ENCODE results near the gene TVP23A.
"Not testable (repeated sequence)": the region's sequence is repeated elsewhere in the genome, so short reads cannot be mapped to it uniquely, and the experiment has no call there.

Gene TVP23A

DNA sequence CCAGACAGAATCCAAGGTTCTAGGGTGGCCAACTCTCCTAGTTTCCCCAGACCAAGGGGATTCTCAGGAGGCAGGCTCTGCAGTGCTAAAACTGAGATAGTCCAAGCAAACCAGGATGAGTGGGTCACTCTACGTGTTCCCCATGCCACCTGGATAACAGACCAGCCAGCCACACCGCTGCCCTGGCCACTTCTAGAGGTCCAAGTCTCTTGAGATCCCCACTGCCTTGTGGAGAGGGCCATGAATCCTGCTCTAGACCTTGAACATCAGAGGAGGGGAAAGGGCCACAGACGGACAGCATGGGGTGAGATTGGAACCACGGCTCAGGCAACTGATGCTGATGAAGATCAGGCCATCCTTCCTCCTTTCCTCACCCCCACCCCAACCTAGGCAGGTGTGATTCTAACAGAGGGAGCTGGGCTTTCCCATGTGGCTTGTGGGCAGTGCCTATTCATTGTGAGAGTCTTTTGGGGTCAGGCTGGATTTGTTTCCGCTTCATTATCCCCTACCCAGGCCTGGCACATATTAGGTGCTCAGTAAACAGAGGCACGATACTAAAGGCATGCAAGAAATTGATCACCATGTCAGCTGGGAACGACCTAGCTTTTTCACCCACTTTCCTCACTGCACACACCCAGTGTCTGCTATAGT lies 16.8 kb upstream of the TVP23A start:
- DNase-seq = no peak

DNA sequence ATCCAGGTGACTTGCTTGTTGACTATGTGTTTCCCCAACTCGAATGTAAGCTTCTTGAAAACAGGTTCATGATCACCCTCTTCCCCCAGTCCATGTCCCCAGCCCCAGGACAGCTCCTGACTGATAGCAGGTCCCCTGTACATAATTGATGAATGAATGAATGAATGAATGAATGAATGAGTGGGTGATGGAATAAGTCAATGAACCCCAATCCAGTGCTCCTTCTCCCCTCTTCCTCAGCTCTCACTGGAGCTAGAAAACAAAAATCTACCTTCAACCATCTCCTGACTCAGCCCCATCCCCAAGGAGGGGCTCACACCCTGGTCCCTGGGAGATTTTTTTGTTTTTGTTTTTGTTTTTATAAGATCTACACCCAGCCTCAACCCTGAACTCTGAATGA lies 16.2 kb upstream of the TVP23A start:
- no peak for DNase-seq

DNA sequence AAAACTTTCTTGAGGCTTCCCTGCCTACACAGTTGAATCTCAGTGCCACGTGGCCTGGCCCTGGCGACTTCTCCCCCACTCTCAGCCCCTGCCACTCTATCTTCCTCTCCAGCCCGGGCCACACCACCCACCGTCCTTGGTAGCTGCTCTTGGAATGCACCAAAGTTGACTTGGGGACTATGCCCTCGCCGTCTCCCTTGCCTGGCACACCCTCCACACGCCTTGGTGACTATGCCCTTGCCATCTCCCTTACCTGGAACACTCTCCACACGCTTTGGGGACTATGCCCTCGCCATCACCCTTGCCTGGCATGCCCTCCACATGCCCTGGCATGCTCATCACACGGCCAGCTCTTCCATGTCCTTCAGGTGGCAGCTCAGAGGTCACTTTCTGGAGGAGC lies 15.5 kb upstream of the TVP23A start:
- no peak for DNase-seq

DNA sequence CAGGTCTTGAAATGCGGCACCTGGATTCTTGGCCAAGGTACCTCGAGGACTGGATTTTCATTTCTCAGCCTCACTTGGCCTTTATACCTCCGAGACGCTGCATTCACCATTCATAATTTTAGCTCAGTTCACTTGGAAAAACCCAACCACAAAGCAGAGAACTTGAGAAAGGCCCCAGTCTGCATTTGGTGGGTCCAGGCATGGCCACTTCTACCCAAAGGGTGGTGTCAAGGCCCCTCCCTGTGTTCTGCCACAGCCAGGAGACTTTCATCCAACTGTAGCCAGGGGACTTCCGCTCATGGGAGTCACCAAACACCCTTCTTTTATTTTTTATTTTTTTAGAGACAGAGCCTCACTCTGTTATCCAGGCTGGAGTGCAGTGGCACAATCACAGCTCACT lies 14.7 kb upstream of the TVP23A start:
- no peak for DNase-seq

DNA sequence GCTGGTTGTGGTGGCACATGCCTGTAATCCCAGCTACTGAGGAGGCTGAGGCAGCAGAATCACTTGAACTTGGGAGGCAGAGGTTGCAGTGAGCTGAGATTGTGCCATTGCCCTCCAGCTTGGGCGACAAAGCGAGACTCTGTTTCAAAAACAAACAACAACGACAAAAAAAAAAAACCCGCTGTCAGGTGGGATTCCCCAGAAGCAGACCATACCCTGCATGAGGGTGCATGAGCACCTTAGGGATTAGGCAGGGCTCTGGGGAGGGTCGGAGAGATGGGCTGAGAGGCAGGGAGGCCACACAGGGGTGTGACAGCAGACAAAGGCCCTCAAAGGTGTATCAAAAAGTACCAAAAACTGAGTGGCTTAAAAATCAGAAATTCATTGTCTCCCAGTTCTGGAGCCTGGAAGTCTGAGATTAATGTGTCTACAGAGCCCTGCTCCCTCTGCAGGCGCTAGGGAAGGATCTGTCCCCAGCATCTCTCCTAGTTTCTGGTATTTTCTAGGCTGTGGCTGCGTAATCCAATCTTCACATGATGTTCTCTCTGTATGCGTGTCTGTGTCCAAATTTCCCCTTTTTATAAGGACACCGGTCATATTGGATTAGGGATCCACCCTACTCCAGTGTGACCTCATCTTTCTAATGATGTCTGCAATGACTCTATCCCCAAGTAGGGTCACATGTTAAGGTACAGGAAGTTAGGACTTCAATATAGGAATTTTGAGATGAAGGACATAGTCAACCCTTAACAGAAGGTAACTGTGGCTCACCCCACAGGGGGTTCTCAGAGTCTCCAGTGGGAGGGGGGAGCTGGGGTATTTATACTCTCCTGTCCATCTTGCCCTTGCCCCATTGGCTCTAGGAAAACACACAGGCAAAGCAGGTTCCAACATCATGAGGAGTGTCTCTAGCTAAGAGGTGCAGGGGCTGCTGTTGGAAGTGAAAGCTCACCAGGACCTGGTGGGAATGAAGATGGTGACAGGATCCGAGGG lies 13.6 kb upstream of the TVP23A start:
- DNase-seq = no peak

DNA sequence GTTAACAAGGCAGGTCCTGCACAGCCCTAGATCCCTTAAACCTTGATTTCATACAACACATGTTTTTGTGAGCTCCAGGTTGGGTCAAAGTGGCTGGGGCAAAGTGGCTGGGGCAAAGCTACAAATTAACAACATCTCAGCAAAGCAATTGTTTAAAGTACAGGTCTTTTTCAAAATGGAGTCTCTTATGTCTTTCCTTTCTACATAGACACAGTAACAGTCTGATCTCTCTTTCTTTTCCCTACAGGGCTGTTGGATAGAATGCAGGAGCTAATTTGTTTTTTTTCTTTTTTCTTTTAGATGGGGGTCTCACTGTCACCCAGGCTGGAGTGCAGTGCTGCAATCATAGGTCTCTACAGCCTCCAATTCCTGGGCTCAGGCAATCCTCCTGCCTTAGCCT lies 11.6 kb upstream of the TVP23A start:
- DNase-seq = not testable (repeated sequence)

DNA sequence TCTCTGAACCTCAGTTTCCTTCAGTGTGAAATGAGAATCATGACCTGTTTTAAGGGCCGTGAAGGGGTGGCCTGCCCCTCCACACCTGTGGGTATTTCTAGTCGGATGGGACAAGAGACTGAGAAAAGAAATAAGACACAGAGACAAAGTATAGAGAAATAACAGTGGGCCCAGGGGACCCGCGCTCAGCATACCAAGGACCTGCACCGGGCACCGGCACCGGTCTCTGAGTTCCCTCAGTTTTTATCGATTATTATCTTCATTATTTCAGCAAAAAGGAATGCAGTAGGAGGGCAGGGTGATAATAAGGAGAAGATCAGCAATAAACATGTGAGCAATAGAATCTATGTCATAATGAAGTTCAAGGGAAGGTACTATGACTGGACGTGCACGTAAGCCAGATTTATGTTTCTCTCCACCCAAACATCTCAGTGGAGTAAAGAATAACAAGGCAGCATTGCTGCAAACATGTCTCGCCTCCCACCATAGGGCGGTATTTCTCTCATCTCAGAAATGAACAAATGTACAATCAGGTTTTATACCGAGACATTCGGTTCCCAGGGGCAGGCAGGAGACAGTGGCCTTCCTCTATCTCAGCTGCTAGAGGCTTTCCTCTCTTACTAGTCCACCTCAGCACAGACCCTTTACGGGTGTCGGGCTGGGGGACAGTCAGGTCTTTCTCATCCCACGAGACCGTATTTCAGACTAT lies 10.9 kb upstream of the TVP23A start:
- DNase-seq = not testable (repeated sequence)

DNA sequence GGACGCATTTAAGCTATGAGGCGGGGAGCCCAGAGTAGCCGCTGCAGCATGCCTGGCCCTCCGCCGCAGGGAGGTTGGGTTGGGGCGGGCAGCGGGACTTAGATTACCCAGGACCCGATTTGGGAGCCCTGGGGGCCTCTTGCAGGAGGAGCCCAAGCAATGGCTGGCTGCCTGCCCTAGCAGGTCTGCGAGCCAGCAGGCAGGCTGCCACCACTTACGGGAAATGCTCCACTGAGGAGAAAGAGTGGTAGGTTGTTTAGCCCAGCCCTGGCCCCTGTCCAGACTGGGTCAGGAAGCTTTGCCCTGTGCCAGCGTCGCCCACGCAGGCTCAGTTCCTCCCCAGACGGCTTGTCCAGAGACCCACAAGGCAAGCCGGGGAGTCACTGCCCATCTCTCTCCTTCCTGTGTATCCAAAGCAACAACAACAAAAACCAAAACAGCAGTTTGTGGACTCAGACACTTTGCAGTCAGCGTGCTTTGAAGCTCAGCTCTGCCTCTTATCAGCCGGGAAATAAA lies 10.3 kb upstream of the TVP23A start:
- peak; percentile 65 for DNase-seq

DNA sequence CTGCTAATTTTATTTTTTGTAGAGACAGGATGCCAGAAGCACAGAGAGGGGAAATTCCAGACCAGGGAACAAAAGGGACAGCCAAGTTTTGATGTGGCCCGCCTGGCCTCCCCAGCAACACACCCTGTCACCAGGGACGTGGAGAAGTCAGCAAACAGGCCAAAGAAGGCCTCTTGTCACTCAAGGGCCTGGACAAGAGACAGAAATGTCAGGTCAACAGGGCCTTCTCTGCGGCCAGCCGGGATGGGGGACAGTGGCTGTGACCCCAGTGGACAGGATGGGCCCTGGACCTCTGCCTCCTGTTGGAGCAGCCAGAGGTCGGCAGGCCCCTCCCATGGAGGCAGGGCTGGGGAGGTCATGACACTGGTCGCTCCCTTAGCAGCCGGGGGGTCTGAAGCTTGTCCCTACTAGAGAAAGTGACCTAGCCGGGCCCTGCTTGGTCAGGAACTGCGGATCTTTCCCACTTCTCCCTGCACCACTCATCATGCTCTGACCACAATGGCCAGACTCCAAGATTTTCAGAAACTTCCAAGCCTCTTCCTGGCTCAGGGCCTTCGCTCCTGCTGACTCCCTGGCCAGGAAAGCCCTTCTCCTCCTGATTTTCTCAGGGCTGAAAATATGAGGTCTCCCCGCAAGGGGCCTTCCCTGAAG lies 9.2 kb upstream of the TVP23A start:
- peak; percentile 82 for DNase-seq

DNA sequence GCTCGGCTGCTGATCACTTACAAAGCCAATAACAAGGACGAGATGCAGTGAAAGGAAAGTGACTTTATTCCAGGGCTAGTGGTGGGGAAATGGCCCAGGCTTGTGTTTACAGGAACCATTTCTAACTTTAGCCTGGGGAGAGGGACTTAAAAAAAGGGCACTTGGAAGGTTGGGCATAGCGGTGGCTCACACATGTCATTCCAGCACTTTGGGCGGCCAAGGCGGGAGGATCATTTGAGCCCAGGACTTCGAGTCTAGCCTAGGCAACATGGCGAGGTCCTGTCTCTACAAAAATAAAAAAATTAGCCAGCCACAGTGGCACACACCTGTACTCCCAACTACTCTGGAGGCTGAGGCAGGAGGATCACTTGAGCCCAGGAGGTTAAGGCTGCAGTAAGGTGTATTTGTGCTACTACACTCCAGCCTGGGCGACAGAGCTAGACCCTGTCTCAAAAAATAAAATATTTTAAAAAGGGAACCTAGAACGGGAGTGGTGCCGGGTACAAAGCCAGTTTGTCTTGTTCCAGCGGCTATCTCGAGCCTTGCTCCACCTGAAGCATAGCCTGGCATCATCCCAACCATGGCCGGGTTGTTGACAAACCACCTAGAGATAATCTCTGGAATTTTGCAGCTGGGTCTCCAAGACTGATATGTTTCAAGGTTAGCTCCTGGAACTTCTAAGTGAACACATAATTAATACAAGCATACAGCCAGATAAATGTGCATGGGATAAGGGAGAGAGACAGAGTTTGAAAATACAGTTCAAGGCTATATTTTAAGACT lies 5.7 kb upstream of the TVP23A start:
- DNase-seq = no peak

DNA sequence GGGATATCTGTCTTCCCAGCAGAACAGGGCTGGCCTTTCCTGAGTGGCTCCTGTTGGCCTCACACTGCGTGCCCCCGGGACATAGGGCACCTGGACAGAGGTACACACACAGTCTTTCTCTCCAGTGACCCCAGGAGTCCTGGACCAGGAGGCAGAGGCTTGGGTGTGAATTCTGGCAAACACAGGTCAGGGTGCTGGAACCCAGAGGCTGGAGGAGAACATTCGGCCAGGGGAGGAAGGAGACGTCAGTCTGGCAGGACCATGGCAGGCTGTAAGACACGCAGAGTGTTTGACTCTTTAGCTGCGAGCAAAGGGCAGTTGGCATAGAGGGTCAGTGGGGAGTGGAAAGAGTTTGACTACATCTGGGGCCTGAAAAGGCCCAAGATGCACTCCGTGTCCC lies 4.1 kb upstream of the TVP23A start:
- no peak for DNase-seq

DNA sequence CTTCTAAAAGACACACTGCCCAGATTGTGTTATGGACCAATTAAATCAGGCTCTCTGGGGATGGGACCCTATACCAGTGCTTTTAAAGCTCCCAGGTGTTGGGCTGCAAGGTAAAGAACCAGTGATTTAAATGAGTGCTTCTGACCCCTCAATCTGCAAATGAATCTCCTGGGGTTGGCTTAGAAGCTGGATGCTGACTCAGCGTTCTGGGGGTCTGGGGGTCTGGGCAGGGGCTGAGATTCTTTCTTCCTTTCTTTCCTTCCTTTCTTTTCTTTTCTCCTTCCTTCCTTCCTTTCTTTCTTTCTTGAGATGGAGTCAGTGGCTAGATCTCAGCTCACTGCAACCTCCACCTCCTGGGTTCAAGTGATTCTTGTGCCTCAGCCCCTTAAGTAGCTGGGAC lies 2.0 kb upstream of the TVP23A start:
- no peak for DNase-seq

DNA sequence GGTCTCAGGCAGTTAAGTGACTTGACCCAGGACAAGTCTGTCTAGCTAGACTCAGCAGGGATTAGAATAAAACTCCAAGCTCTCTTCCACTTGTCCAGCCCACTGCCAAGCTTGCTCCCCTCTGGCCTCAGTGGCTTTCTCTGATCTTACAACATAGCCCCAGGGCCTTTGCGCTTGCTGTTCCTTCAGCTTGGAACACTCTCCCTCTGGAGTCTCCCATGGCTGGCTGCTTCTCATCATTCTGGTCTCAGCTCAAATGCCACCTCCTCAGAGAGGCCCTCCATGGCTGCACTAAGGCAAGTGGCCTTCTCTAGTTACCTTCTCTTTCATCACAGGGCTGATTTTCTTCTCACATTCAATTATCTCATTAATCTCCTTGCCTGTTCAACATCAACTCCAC lies 1.1 kb downstream of the TVP23A start:
- DNase-seq = no peak

DNA sequence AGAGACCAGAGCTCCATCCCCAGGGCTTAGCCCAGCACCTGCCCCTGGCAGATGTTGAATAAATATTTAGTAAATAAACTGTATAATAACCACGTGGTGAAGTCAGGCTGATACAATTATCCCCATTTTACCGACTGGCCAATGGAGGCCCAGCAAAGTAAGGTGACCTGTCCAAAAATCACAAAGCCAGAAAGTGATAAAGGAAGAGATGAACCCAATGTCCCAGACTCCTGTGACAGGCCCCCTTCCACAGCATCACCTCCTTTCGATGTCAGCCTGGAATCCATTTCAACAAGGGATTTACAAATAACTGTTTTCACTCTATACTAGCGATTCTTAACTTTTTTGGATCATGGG lies 5.5 kb downstream of the TVP23A start:
- no peak for DNase-seq

DNA sequence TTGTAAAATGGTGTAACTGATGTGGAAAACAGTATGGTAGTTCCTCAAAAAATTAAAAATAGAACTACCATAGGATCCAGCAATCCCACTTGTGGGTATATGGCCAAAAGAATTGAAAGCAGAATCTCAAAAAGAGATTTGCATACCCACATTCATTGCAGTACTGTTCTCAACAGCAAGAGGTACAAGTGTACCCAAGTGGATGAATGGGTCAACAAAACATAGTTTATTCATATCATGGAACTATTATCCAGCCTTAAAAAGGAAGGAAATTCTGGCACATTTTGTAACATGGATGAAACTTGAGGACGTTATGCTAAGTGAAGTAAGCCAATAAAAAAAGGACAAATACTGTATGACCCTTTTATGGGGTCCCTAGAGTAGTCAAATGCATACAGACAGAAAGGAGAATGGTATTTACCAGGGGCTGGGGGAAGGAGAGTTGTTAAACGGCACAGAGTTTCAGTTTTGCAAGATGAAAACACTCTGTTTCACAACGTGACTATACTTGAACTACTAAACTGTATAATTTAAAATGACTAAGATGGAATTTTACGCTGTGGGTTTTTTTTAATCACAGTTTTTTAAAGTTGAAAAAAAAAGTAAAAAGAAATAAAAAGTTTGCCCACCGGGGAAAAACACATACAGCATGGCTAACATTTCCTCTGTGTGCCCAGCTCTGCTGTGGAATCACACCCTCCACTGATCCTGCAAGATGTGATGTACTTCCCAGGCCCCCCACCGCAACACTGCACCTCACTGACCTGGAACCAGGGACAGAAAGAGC lies 6.1 kb downstream of the TVP23A start:
- no peak for DNase-seq

DNA sequence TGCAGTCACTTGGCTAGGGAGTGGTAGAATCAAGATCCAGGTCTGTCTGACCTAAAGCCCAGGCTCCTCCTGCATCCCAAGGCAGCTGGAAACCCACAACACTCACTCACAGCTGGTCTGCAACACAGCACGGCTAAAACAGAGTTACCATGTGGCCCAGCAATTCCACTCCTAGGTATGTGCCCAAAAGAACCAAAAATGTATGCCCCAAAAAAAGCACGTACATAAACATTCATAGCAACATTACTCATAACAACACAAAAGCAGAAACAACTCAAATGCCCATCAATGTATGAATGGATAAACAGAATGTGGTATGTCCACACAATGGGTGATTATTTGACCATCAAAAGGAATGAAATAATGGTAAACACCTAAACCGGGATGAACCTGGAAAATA lies 8.9 kb downstream of the TVP23A start:
- DNase-seq = no peak

DNA sequence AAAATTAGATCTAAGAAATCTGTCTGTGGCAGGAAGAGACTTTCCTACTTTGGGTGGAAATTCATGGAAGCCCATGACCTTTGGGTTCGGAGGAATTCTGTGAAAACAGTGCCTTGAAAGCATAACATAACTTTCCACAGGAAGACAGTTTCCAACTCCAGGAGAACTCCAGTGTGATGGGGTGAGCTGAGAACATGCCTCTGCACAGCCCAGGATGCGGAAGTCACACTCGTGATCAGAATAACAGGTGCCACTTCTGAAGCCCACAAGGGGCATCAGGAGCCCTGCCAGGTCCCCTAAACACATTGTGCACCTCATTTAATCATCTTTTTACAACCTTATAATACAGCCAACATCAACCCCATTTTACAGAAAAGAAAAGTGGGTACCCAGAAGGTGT lies 9.7 kb downstream of the TVP23A start:
- no peak for DNase-seq

DNA sequence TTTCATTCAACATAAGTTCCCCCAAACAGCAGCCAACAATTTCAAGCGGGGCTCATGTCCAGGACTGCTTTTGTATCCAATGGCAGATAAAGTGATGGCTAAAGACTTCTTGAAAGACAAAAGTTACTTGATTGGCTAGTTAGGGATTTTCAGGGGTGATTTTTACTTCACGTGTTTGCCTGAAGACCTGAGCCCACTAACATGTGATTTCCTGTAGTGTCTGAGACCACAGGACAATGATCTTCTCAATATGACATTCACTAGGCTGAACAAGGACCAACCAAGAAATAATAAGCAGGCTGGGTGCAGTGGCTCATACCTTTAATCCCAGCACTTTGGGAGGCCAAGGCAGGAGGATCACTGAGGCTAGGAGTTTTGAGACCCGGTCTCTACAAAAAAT lies 10.4 kb downstream of the TVP23A start:
- no peak for DNase-seq

DNA sequence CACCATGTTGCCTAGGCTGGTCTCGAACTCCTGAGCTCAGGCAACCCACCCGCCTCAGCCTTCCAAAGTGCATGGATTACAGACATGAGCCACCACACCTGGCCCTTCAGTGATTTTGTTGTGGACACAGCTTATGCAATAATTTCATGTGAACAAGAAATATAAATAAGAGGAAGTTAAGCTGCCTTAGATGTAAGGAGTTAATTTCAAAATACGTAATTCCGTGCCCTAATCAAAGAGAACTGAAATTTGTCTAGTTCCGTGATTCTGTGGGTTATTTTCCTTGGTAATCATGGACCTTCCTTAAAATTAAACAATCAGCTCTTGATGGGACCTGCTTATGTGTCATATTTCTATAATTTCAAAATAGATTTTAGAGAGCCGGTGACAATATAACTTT lies 11.9 kb downstream of the TVP23A start:
- DNase-seq = no peak

DNA sequence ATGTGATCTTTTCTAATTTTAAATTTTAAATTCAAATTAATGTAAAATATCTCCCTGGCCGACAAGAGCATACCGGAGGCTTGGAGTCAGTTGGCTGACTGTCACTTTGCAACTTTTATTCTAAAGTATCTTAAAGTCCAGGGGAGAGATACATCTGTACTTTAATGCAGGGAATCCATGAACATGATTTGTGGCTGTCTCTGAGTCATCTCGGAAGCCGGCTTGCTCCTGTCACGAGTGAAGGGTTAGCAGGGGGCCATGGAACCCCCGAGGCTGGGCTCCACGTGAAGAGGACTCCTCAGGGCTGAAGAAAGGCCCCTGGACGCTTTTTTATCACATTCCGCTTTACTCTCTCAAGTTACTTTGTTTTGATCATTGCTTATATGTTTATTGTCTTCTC lies 13.3 kb downstream of the TVP23A start:
- DNase-seq = no peak

DNA sequence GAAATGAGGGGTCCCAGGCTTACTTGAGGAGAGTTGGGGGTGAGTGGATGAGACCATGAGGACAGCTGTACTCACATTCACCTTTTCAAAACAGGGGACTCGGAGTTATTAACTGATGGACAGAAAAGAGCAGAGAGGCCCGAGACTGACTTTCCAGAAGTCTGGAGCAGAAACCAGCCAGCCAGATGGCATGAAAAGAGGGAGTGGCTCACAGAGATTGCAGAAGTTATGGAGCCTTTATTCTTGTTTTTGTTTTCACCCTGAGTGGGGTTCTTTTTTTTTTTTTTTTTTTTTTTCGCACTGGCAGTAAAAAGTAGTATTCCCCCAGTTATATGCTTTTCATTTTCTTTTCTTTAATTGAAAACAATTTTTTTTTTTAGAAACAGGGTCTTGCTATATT lies 18.9 kb downstream of the TVP23A start:
- DNase-seq = no peak
